Panc1 (cell line): ENCODE measurements around the gene NFATC2. TPM values are rescaled to one million over a fixed set of nuclear protein-coding genes. Genes with fewer than 3 reads are reported as not detected.

Experiments
- ATAC-seq: fragments of 200-7000 bp; cut with Tn5 transposase; 2 replicates; pipeline ENCODE4 v1.9.1; 2020; ENCODE audit warnings: mild to moderate bottlenecking, moderate library complexity
- BruUV-seq: library from RNA; stranded (reverse); fragments of 400-500 nt; replicated peaks from 2 replicates; lab custom pipeline; 2021; lab: Mats Ljungman, UMichigan
- CTCF ChIA-PET: fragments of 300-600 bp; sonication (Branson Sonifier 250); formaldehyde crosslinking; loops from one replicate; lab custom pipeline; 2022; ENCODE audit warnings: antibody characterized with exemption; lab: Charles Lee
- POLR2A ChIA-PET: fragments of 300-600 bp; sonication (Branson Sonifier 250); formaldehyde crosslinking; loops from one replicate; lab custom pipeline; 2022; ENCODE audit warnings: antibody characterized with exemption; lab: Charles Lee
- DNase-seq: peaks from one replicate; pipeline ENCODE4 v3.0.0-alpha.2; 2010; ENCODE audit warnings: low read depth, low spot score
- H3K27ac ChIP-seq: 2 replicates; pipeline ENCODE4 v1.5.1; 2011; ENCODE audit warnings: mild to moderate bottlenecking, low read length, inconsistent platforms
- H3K27me3 ChIP-seq: fragments of 200-500 bp; sonication (Bioruptor generic); 2 replicates; pipeline ENCODE4 v1.6.0; 2014; ENCODE audit warnings: low read length, inconsistent platforms; ENCODE audit not compliant: control insufficient read depth, insufficient read depth
- H3K36me3 ChIP-seq: fragments of 200-500 bp; sonication (Bioruptor generic); 2 replicates; pipeline ENCODE4 v1.5.1; 2014; ENCODE audit warnings: inconsistent platforms, mild to moderate bottlenecking, low read length, moderate library complexity; ENCODE audit not compliant: control insufficient read depth, insufficient read depth
- H3K4me1 ChIP-seq: 2 replicates; pipeline ENCODE4 v1.5.1; 2011; ENCODE audit warnings: inconsistent platforms, mild to moderate bottlenecking, low read length, moderate library complexity; ENCODE audit not compliant: control insufficient read depth, insufficient read depth
- H3K4me3 ChIP-seq, 2 experiments: 2 replicates each; pipeline ENCODE4 v1.5.1; 2011 to 2012; ENCODE audit warnings: low read depth in 2 of 2, low read length in 2 of 2, mild to moderate bottlenecking in 2 of 2, inconsistent platforms in 1 of 2, moderate library complexity in 1 of 2
- H3K9me3 ChIP-seq: fragments of 200-500 bp; sonication (Bioruptor generic); 2 replicates; pipeline ENCODE4 v1.5.1; 2014; ENCODE audit warnings: low read depth, mild to moderate bottlenecking, inconsistent platforms, low read length, moderate library complexity; ENCODE audit not compliant: control insufficient read depth, insufficient read depth
- POLR2AphosphoS5 ChIP-seq: IDR thresholded peaks from 2 replicates; pipeline ENCODE4 v1.6.1; 2012; ENCODE audit warnings: mild to moderate bottlenecking, low read depth, low read length, moderate library complexity
- REST ChIP-seq, 2 experiments: IDR thresholded peaks; 2 replicates each; pipeline ENCODE4 v1.6.1; 2011 to 2012; ENCODE audit warnings: low read depth in 2 of 2, control low read depth in 1 of 2, low read length in 1 of 2, mild to moderate bottlenecking in 1 of 2, moderate library complexity in 1 of 2; ENCODE audit not compliant: insufficient read depth in 1 of 2
- SIN3A ChIP-seq: IDR thresholded peaks from 2 replicates; pipeline ENCODE4 v1.6.1; 2012; ENCODE audit warnings: low read depth, mild to moderate bottlenecking, low read length, moderate library complexity, borderline replicate concordance; ENCODE audit not compliant: insufficient read depth
- TCF7L2 ChIP-seq: IDR thresholded peaks from 2 replicates; pipeline ENCODE4 v1.6.1; 2011; ENCODE audit warnings: mild to moderate bottlenecking, low read depth, low read length, inconsistent platforms
- in situ Hi-C: cut with HindIII; loops from 2 replicates; pipeline ENCODE4 v1.10.0; 2016; ENCODE audit warnings: low sequenced_read_pairs, low pct_unique_long_range_greater_than_20kb
- intact Hi-C: fragments of 100-400 bp; cut with micrococcal nuclease; formaldehyde crosslinking; loops from one replicate; pipeline ENCODE4 v1.10.0; 2022; ENCODE audit not compliant: unreplicated experiment
- total RNA-seq: library from RNA; stranded (reverse); gene quantifications from one replicate; pipeline ENCODE4 v1.2.1, GENCODE V29; 2021; ENCODE audit not compliant: unreplicated experiment
- TF ChIP-seq, protein P1 (sequence below): fragments of 450-650 bp; IDR thresholded peaks from 2 replicates; pipeline ENCODE4 v1.5.1; 2017; ENCODE audit warnings: mild to moderate bottlenecking

The NFATC2 gene
- total RNA-seq, 1 experiment from 2014 or later, result 10.6 TPM

DNA sequence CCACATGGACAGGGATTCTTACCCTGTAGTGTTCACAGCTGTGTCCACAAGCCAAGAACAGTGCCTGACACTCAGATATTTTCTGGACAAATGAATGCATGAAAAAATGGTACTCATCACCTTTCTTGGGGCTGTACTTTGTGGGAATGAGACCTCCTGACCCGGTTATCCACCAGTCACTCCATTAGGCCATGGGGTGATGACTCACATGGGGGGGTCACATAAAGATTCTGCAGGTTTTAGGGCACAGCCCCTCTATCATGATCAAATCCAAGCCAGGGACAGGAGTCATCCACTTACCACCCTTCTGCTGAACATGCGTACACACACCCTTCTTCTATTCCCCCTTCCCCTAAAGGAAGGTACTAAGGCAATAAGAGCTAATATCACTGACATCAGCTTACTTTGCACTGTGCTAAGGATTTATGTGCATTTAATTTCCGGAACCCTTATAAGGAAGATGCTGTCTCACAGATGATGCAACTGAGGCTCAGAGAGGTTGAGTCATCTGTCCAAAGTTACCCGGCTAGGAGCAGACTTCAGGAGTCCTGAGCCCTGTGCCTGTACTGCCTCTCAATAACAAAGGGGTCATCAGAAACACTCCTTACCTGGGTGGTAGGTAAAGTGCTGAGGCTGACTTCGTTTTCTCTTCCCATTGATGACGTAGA, 107.8 kb downstream of the NFATC2 start:
- TF ChIP-seq POLR2AphosphoS5, result no peak
- no peak for TF ChIP-seq TCF7L2
- no peak for TF ChIP-seq SIN3A
- no peak for TF ChIP-seq REST (IDR thresholded peaks at IDR 0.05; ENCODE audit: insufficient read depth in 1 of 2, low read depth in 2 of 2, low read length in 1 of 2)
- TF ChIP-seq, protein P1, sequence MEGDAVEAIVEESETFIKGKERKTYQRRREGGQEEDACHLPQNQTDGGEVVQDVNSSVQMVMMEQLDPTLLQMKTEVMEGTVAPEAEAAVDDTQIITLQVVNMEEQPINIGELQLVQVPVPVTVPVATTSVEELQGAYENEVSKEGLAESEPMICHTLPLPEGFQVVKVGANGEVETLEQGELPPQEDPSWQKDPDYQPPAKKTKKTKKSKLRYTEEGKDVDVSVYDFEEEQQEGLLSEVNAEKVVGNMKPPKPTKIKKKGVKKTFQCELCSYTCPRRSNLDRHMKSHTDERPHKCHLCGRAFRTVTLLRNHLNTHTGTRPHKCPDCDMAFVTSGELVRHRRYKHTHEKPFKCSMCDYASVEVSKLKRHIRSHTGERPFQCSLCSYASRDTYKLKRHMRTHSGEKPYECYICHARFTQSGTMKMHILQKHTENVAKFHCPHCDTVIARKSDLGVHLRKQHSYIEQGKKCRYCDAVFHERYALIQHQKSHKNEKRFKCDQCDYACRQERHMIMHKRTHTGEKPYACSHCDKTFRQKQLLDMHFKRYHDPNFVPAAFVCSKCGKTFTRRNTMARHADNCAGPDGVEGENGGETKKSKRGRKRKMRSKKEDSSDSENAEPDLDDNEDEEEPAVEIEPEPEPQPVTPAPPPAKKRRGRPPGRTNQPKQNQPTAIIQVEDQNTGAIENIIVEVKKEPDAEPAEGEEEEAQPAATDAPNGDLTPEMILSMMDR, result no peak
- no peak overlapping the region for H3K27ac ChIP-seq
- DNase-seq (no peak), ATAC-seq (no peak)
- POLR2A ChIA-PET, result no interaction called here
- H3K36me3 ChIP-seq, result no peaks in the 10 kb centered on the region
- CTCF ChIA-PET, result no interaction called here
- no peaks in the 10 kb centered on the region for H3K4me1 ChIP-seq
- no peaks in the 10 kb centered on the region for H3K9me3 ChIP-seq
- BruUV-seq, result no TSS peak
- no peak overlapping the region for H3K4me3 ChIP-seq
- intact Hi-C loops (no loop called here), in situ Hi-C loops (no loop called here)
- H3K27me3 ChIP-seq, result no peaks in the 10 kb centered on the region

GRCh38 chr20:51434026-51434425, 108.5 kb downstream of the NFATC2 start:
- no peak for DNase-seq
- POLR2A ChIA-PET, result no interaction called here
- H3K9me3 ChIP-seq, result no peaks in the 10 kb centered on the region

More at GRCh38 chr20:51434026-51434425, 108.5 kb downstream of the NFATC2 start:
- Histone ChIP-seq H3K27me3 (no peaks in the 10 kb centered on the region), H3K27ac (no peak overlapping the region), H3K4me3 (no peak overlapping the region), H3K36me3 (no peaks in the 10 kb centered on the region), H3K4me1 (no peaks in the 10 kb centered on the region)
- TF ChIP-seq SIN3A (no peak), POLR2AphosphoS5 (no peak), TCF7L2 (no peak), REST (IDR thresholded peaks at IDR 0.05; ENCODE audit: insufficient read depth in 1 of 2, low read depth in 2 of 2, low read length in 1 of 2) (no peak)
- CTCF ChIA-PET, result no interaction called here
- BruUV-seq, result no TSS peak
- in situ Hi-C loops (no loop called here), intact Hi-C loops (no loop called here)
- ATAC-seq, result no peak
